Activated CD4-positive, alpha-beta T cell treated with anti-CD3 and anti-CD28 coated beads, Interleukin-2, amount 50 U/mL, for 16 hours (primary cell): Measurements from ENCODE around the gene ZCCHC12.

ENCODE experiments used
- DNase-seq: peaks from one replicate; pipeline ENCODE4 v3.0.0-alpha.2; 2020

The ZCCHC12 gene

DNA sequence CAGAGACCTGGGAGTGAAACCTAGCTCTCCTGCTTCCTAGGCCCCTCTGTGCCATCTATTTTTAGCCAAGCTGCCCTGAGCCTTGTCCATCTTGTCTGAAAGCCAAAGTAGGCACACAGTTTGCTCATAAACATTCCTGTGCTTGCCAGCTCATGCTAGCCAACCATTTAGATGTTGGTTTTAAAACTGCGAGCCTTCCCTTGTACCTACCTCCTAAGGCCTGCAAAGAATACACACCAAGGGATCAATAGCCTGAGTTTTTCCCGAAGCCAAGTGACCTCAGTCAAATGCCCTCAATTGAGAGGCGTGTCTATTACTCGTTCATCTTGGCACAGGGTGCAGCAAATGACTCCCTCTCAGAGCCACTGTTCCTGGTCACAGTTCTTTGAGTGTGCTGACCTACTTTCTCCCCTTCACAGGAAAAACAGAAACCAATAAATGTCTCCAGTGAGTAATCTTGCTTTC lies 48.5 kb downstream of the ZCCHC12 start:
- DNase-seq: no peak
